ENCODE results near the gene CKAP4.

DNA sequence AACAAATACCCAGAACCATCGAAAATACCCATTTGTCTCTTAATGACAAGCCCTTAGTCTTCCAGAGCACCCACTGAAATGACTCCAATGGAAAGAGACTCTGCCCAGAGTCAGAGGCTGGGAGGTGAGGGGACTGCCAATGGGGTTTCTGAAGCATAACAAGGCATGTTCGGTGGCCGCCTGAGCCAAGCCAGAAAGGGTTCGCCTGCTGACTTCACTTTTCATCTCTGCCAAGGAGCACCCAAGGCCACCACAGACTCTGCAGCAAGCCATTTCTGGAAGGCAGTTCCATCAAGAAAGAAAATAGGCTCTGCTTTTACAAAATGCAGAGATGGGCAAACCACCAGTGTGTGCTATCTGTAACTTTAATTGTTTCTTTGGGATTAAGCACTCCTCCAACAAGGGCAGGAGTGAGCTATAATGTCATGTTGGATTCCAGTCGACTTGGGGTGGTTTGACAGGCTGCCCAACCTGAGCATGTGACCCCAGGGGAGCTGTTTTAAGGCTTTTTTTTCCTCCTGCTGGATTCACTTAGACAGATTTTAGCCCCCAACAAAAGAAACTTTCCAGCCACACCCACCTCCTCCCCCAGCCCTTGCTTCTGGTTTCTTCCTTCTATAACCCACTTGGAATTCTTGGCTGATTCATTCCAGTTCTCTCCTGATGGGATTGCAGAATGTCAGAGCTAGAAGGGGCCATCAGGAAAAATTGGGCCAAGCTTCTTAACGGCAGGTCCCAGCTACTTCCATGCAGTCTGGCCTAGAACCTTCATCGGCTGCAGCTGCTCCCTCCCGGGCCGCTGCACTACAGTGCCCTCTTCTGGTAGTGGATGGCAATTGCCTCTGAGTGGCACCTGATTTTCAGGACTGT, 24.1 kb downstream of the CKAP4 start:
- peak; percentile 89 to 93 for TF ChIP-seq CTCF (IDR thresholded peaks at IDR 0.05; ENCODE audit: extremely low read depth in 1 of 2, insufficient read depth in 1 of 2, low read depth in 1 of 2, low read length in 2 of 2)
- no peak for TF ChIP-seq POLR2AphosphoS5 (IDR thresholded peaks at IDR 0.05; ENCODE audit: insufficient read depth, low read depth, low read length)
- no peak for TF ChIP-seq EZH2 (IDR thresholded peaks at IDR 0.05; ENCODE audit: borderline replicate concordance, low read depth, low read length, severe bottlenecking)
- no peak for TF ChIP-seq JUN (IDR thresholded peaks at IDR 0.05; ENCODE audit: borderline replicate concordance, insufficient read depth, insufficient read length, low read depth)
- no peak for TF ChIP-seq GATA2 (IDR thresholded peaks at IDR 0.05; ENCODE audit: insufficient read depth, insufficient read length, low read depth, low read length)

All from endothelial cell of umbilical vein (primary cell).